GM12878 (cell line): ENCODE data around the gene FAM20A. TPM values are rescaled to one million over a fixed set of nuclear protein-coding genes. Genes with fewer than 3 reads are reported as not detected.

ENCODE experiments used
- ATAC-seq: fragments of 200-7000 bp; cut with Tn5 transposase; 3 replicates; pipeline ENCODE4 v1.9.1; 2020; ENCODE audit warnings: mild to moderate bottlenecking, moderate library complexity
- BruUV-seq: library from RNA; stranded (reverse); fragments of 400-500 nt; replicated peaks from 2 replicates; lab custom pipeline; 2021; lab: Mats Ljungman, UMichigan
- CTCF ChIA-PET: fragments of 300-600 bp; sonication (Branson Sonifier 250); formaldehyde crosslinking; extraction: SDS; loops from one replicate; lab custom pipeline; 2021; ENCODE audit warnings: inconsistent platforms; lab: Yijun Ruan, JAX
- POLR2A ChIA-PET: fragments of 350-600 bp; formaldehyde crosslinking; extraction: SDS; loops from one replicate; lab custom pipeline; 2021; ENCODE audit warnings: inconsistent platforms; lab: Charles Lee
- RAD21 ChIA-PET: fragments of 300-600 bp; sonication (Branson Sonifier 250); formaldehyde crosslinking; loops from one replicate; lab custom pipeline; 2023; ENCODE audit warnings: antibody characterized with exemption; ENCODE audit not compliant: unreplicated experiment; lab: Charles Lee
- SMC1A ChIA-PET: fragments of 300-600 bp; sonication (Branson Sonifier 250); formaldehyde crosslinking; loops from one replicate; lab custom pipeline; 2023; ENCODE audit not compliant: unreplicated experiment, uncharacterized antibody; lab: Charles Lee
- DNase-seq: peaks from one replicate; pipeline ENCODE4 v3.0.0-alpha.2; 2011; ENCODE audit warnings: low read depth, low spot score
- FAIRE-seq: peaks from 3 replicates; lab custom pipeline; 2011; peaks lifted over from hg19 to GRCh38; lab: Jason Lieb, UNC
- H2AFZ ChIP-seq: 2 replicates; pipeline ENCODE4 v1.6.0; 2011; ENCODE audit warnings: low read depth, low read length, control low read depth; ENCODE audit not compliant: control insufficient read depth
- H3K27ac ChIP-seq: 2 replicates; pipeline ENCODE4 v1.5.1; 2011; ENCODE audit warnings: control low read depth; ENCODE audit not compliant: control insufficient read depth, insufficient read depth
- H3K27me3 ChIP-seq, 2 experiments: replicated peaks in 1 of 2; 2 replicates each; pipeline versions ENCODE4 v1.6.0 to v1.6.1; 2011; ENCODE audit warnings: low read length in 1 of 2; ENCODE audit not compliant: control insufficient read depth in 2 of 2, insufficient read depth in 2 of 2
- H3K36me3 ChIP-seq, 2 experiments: 2 replicates each; pipeline ENCODE4 v1.5.1; 2011; ENCODE audit warnings: low read length in 1 of 2; ENCODE audit not compliant: control insufficient read depth in 2 of 2, insufficient read depth in 2 of 2
- H3K4me1 ChIP-seq: 2 replicates; pipeline ENCODE4 v1.6.1; 2011; ENCODE audit warnings: mild to moderate bottlenecking, low read length, moderate library complexity, mixed read lengths; ENCODE audit not compliant: control insufficient read depth, insufficient read depth
- H3K4me2 ChIP-seq: 2 replicates; pipeline ENCODE4 v1.6.0; 2011; ENCODE audit warnings: control low read depth; ENCODE audit not compliant: control insufficient read depth, insufficient read depth
- H3K4me3 ChIP-seq: fragments of 200-600 bp; sonication (generic); 2 replicates; pipeline ENCODE4 v1.5.1; 2016
- H3K79me2 ChIP-seq: 2 replicates; pipeline ENCODE4 v1.6.0; 2011; ENCODE audit warnings: low read length; ENCODE audit not compliant: control insufficient read depth, insufficient read depth
- H3K9ac ChIP-seq: 2 replicates; pipeline ENCODE4 v1.8.0; 2011; ENCODE audit warnings: low read length, control low read depth, mixed read lengths; ENCODE audit not compliant: control insufficient read depth, insufficient read depth
- H3K9me3 ChIP-seq: replicated peaks from 3 replicates; pipeline ENCODE4 v1.5.1; 2011; ENCODE audit warnings: mild to moderate bottlenecking, low read length; ENCODE audit not compliant: control insufficient read depth, insufficient read depth
- H4K20me1 ChIP-seq: 2 replicates; pipeline ENCODE4 v1.6.0; 2011; ENCODE audit not compliant: control insufficient read depth, insufficient read depth
- HCFC1 ChIP-seq: fragments of 150-350 bp; IDR thresholded peaks from 2 replicates; pipeline ENCODE4 v1.6.1; 2014; ENCODE audit warnings: low read length
- MTA3 ChIP-seq: IDR thresholded peaks from 2 replicates; pipeline ENCODE4 v1.6.1; 2012; ENCODE audit warnings: low read length, inconsistent platforms, borderline replicate concordance
- RAD21 ChIP-seq: IDR thresholded peaks from 2 replicates; pipeline ENCODE4 v1.6.1; 2011; ENCODE audit warnings: mild to moderate bottlenecking, low read depth, low read length, moderate library complexity; ENCODE audit not compliant: insufficient read depth
- TARDBP ChIP-seq: IDR thresholded peaks from 2 replicates; pipeline ENCODE4 v1.6.1; 2016; ENCODE audit warnings: borderline replicate concordance
- ZBTB11 ChIP-seq: fragments of 450-650 bp; formaldehyde crosslinking; IDR thresholded peaks from 2 replicates; pipeline ENCODE4 v1.5.0; 2022; ENCODE audit warnings: mild to moderate bottlenecking, missing genetic modification characterization
- ZSCAN29 ChIP-seq: fragments of 450-650 bp; IDR thresholded peaks from 2 replicates; pipeline ENCODE4 v1.6.1; 2017; ENCODE audit warnings: mild to moderate bottlenecking, moderate library complexity
- WGBS: methylation state at CpG from one replicate; pipeline ENCODE4 v1.1.6; 2016; ENCODE audit warnings: low lambda C conversion rate; ENCODE audit not compliant: insufficient replicate concordance, insufficient coverage; ENCODE audit errors: missing lambda C conversion rate; 5-methylcytosine and 5-hydroxymethylcytosine counted together
- in situ Hi-C: fragments of 300-500 bp; cut with MboI; formaldehyde crosslinking; loops from 9 replicates; pipeline ENCODE4 v1.14.3; 2018; ENCODE audit warnings: mixed read lengths
- intact Hi-C: fragments of 100-400 bp; cut with micrococcal nuclease; formaldehyde crosslinking; loops from one replicate; pipeline ENCODE4 v1.14.2; 2022; ENCODE audit not compliant: unreplicated experiment
- polyA plus RNA-seq, 11 experiments: library from polyadenylated mRNA; depleted of rRNA in 4 of 11; unstranded in 6 of 11; stranded (reverse) in 5 of 11; fragments of >200 nt; fragmentation: Nextera tagmentation in 4 of 11; fragmentation: Illumina TruSeq in 1 of 11; extraction: Ambion mirVana in 4 of 11; extraction: Trizol in 1 of 11; gene quantifications; 1 replicate in 1 of 11; 2 replicates in 10 of 11; pipeline versions ENCODE4 v1.2.1 to v1.2.3, GENCODE V29; 2011 to 2016; ENCODE audit warnings: inconsistent platforms in 2 of 11, missing spikeins in 2 of 11, low read depth in 1 of 11
- total RNA-seq, 4 experiments: library from RNA; depleted of rRNA in 3 of 4; stranded (reverse); fragments of >200 nt in 3 of 4; fragmentation: Illumina TruSeq in 1 of 4; extraction: Trizol in 1 of 4; gene quantifications; 2 replicates each; pipeline versions ENCODE4 v1.2.1 to v1.2.3, GENCODE V29; 2013 to 2021
- TF ChIP-seq, protein P1 (sequence below), 3 experiments: IDR thresholded peaks in 2 of 3; conservative IDR thresholded peaks in 1 of 3; 2 replicates each; pipeline ENCODE4 v1.5.1; 2011; ENCODE audit warnings: low read depth in 3 of 3, low read length in 3 of 3, mild to moderate bottlenecking in 3 of 3, control low read depth in 2 of 3, moderate library complexity in 2 of 3, inconsistent platforms in 1 of 3, mixed read lengths in 1 of 3; ENCODE audit not compliant: control insufficient read depth in 2 of 3, insufficient read depth in 1 of 3; ENCODE audit errors: extremely low read depth in 1 of 3

FAM20A gene
- total and polyA plus RNA-seq, 10 of the 15 experiments (the other 5 are each of a cell fraction or from before 2014, with no cell fraction given), result 0.13 TPM; not detected in 9

DNA sequence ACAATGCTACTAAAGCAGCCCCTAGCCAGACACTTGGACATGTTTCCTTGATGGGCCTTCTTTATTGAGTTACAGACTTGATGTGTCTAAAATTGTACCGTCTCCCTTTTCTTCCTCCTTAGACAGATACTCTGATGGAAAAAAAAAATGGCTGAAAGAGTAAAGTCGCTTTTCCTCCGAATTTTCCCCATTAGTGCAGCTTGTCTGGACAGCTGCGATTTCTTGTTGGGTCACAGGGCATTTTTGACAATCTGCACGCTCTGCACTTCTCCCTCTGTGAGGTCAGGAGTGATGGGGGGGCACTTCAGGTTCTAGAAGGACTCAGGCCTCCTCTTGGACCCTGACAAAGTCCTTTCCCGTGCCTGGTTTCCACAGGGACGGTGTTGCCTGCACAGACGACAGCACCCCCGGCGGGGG lies 89.9 kb downstream of the FAM20A start:
- RAD21 ChIA-PET, result interaction anchor here (0.6 to 3.1 kb wide), 4 partner anchors 10 to 67 kb away, joined by 3 to 17 read pairs (median 5); no protein-coding TSS in a partner anchor

More for the DNA sequence above, 89.9 kb downstream of the FAM20A start:
- peak overlapping the region; percentile 100 for H2AFZ ChIP-seq
- no peak for FAIRE-seq
- BruUV-seq, result TSS peak; percentile 40
- 0 out of 2 replicates have a peak, but pooled peaks cover 2% of the 10 kb centered on the region for H4K20me1 ChIP-seq
- ATAC-seq, result no peak
- in situ Hi-C loops (no loop called here), intact Hi-C loops (loop anchor here (5.0 kb wide), 1 partner anchor 44 kb away; no protein-coding TSS in a partner anchor)
- POLR2A ChIA-PET, result interaction anchor here (2.8 to 4.7 kb wide), 2 partner anchors 9 to 13 kb away, joined by 10 to 46 read pairs; no protein-coding TSS in a partner anchor
- H3K4me3 ChIP-seq, result peak overlapping the region; percentile 88
- H3K9ac ChIP-seq, result peak overlapping the region; percentile 87
- CTCF ChIA-PET, result interaction anchor here (0.7 to 3.9 kb wide), 5 partner anchors 10 to 54 kb away, joined by 3 to 29 read pairs (median 3); partner anchors contain the start of gene WIPI1
- peak overlapping the region; percentile 92 for H3K4me2 ChIP-seq
- SMC1A ChIA-PET, result interaction anchor here (0.9 to 8.1 kb wide), 4 partner anchors 11 to 73 kb away, joined by 3 to 97 read pairs (median 4); no protein-coding TSS in a partner anchor
- TF ChIP-seq, protein P1, sequence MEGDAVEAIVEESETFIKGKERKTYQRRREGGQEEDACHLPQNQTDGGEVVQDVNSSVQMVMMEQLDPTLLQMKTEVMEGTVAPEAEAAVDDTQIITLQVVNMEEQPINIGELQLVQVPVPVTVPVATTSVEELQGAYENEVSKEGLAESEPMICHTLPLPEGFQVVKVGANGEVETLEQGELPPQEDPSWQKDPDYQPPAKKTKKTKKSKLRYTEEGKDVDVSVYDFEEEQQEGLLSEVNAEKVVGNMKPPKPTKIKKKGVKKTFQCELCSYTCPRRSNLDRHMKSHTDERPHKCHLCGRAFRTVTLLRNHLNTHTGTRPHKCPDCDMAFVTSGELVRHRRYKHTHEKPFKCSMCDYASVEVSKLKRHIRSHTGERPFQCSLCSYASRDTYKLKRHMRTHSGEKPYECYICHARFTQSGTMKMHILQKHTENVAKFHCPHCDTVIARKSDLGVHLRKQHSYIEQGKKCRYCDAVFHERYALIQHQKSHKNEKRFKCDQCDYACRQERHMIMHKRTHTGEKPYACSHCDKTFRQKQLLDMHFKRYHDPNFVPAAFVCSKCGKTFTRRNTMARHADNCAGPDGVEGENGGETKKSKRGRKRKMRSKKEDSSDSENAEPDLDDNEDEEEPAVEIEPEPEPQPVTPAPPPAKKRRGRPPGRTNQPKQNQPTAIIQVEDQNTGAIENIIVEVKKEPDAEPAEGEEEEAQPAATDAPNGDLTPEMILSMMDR (IDR thresholded peaks at IDR 0.05 in 2 of 3, conservative IDR thresholded peaks at IDR 0.05 in 1 of 3; ENCODE audit: control insufficient read depth in 2 of 3, extremely low read depth in 1 of 3, insufficient read depth in 1 of 3, low read depth in 3 of 3, low read length in 3 of 3), result 0 out of 6 replicates have a peak, but pooled peaks have one; percentile 0 to 28 (median 11)
- 0 out of 2 replicates have a peak, but pooled peaks have one; percentile 8 for TF ChIP-seq HCFC1
- TF ChIP-seq TARDBP, result 0 out of 2 replicates have a peak, but pooled peaks have one; percentile 33
- TF ChIP-seq MTA3, result no peak
- TF ChIP-seq ZSCAN29, result peak; percentile 43; the same call in 1 of the 2 replicates
- no peak for TF ChIP-seq ZBTB11 (CRISPR knock-in tag)
- TF ChIP-seq RAD21, result 0 out of 2 replicates have a peak, but pooled peaks have one; percentile 5
- H3K4me1 ChIP-seq, result peaks cover 7% of the 10 kb centered on the region; the same call in 1 of the 2 replicates
- peak overlapping the region; percentile 98 for H3K27ac ChIP-seq
- 24% methylated on average over 10 of the region's 10 CpGs for WGBS
- peaks cover 0 to 9% of the 10 kb centered on the region in 2 experiments; a peak in 1 of 4 replicates for H3K36me3 ChIP-seq
- no peaks in the 10 kb centered on the region for H3K27me3 ChIP-seq
- no peaks in the 10 kb centered on the region for H3K9me3 ChIP-seq
- no peak for DNase-seq
- H3K79me2 ChIP-seq, result peaks cover 43% of the 10 kb centered on the region
